ENCODE data around the gene EEIG1. TPM values are rescaled to one million over a fixed set of nuclear protein-coding genes. Genes with fewer than 3 reads are reported as not detected.
A peak's percentile ranks its signal among the peaks of the same experiment; 100 is the strongest.

The EEIG1 gene
- total and polyA plus RNA-seq, 2 experiments from 2014 or later, result 6.1 to 9.3 TPM

DNA sequence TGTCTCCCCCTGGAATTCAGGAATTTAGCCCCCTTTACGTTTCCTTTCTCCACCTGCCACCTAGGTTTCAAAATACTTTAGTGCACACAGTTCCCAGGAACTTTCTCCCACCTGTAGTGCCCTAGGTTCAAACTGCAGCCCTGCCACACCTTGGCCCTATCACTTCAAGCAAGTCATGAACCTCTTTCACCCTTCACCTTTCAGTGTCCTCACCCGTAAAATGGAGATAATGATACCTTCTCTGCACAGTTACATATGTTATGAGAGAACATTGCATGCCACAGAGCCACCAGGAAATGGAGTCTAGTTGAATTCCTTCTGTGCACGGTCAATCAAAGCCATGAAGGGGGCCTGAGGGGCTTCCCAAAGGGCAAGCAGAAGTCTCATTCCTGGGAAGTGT lies 9.8 kb upstream of the EEIG1 start:
- Histone ChIP-seq H3K36me3 (ENCODE audit: low read depth) (no peaks in the 10 kb centered on the region), H3K4me1 (ENCODE audit: insufficient read depth) (no peaks in the 10 kb centered on the region), H3K9ac (no peak overlapping the region), H3K27me3 (replicated peaks; ENCODE audit: insufficient read depth) (no peaks in the 10 kb centered on the region), H3K4me3 (no peak overlapping the region), H3K9me3 (ENCODE audit: low read depth) (no peaks in the 10 kb centered on the region), H3K4me2 (ENCODE audit: unreplicated experiment) (no peak overlapping the region), H3K9me2 (ENCODE audit: insufficient read depth) (no peaks in the 10 kb centered on the region), H3F3A (ENCODE audit: insufficient read depth) (peaks cover 8% of the 10 kb centered on the region; the same call in 1 of the 2 replicates), H3K79me2 (ENCODE audit: insufficient read depth) (no peaks in the 10 kb centered on the region), H2AFZ (no peak overlapping the region), H3K27ac (no peak overlapping the region), H4K20me1 (ENCODE audit: insufficient read depth) (no peaks in the 10 kb centered on the region)
- DNase-seq, result no peak
- in situ Hi-C loops (cut with MboI), result no loop called here
- TF ChIP-seq EZH2 (IDR thresholded peaks at IDR 0.05; ENCODE audit: insufficient read depth, poor library complexity, severe bottlenecking), result no peak
- 76 to 79% methylated on average over 3 of the region's 3 CpGs for WGBS, 2 experiments (ENCODE audit: low coverage in 1 of 2, low lambda C conversion rate in 2 of 2, missing lambda C conversion rate in 2 of 2)

GRCh38 chr9:127989094-127989493 lies 8.3 kb upstream of the EEIG1 start:
- no peaks in the 10 kb centered on the region for H3K4me1 ChIP-seq (ENCODE audit: insufficient read depth)
- H3K27ac ChIP-seq, result no peak overlapping the region
- H3F3A ChIP-seq (ENCODE audit: insufficient read depth), result peaks cover 8% of the 10 kb centered on the region; the same call in 1 of the 2 replicates
- DNase-seq, result no peak
- no peak overlapping the region for H2AFZ ChIP-seq
- H3K9me3 ChIP-seq (ENCODE audit: low read depth), result no peaks in the 10 kb centered on the region
- H3K9ac ChIP-seq, result no peak overlapping the region
- H3K27me3 ChIP-seq (replicated peaks; ENCODE audit: insufficient read depth), result no peaks in the 10 kb centered on the region
- no peaks in the 10 kb centered on the region for H3K36me3 ChIP-seq (ENCODE audit: low read depth)
- no peaks in the 10 kb centered on the region for H3K79me2 ChIP-seq (ENCODE audit: insufficient read depth)
- H3K9me2 ChIP-seq (ENCODE audit: insufficient read depth), result no peaks in the 10 kb centered on the region
- WGBS, 2 experiments (ENCODE audit: low coverage in 1 of 2, low lambda C conversion rate in 2 of 2, missing lambda C conversion rate in 2 of 2), result 91 to 97% methylated on average over 4 of the region's 4 CpGs
- TF ChIP-seq EZH2phosphoT487 (IDR thresholded peaks at IDR 0.05; ENCODE audit: insufficient read depth, low read depth) (no peak), EZH2 (IDR thresholded peaks at IDR 0.05; ENCODE audit: insufficient read depth, poor library complexity, severe bottlenecking) (no peak)
- no peak overlapping the region for H3K4me3 ChIP-seq
- no peaks in the 10 kb centered on the region for H4K20me1 ChIP-seq (ENCODE audit: insufficient read depth)
- in situ Hi-C loops (cut with MboI), result no loop called here
- no peak overlapping the region for H3K4me2 ChIP-seq (ENCODE audit: unreplicated experiment)

GRCh38 chr9:127987103-127987614 lies 6.4 kb upstream of the EEIG1 start:
- DNase-seq, result peak; percentile 87
- H4K20me1 ChIP-seq (ENCODE audit: insufficient read depth), result no peaks in the 10 kb centered on the region
- H3K4me3 ChIP-seq, result no peak overlapping the region
- no peaks in the 10 kb centered on the region for H3K36me3 ChIP-seq (ENCODE audit: low read depth)
- no peak overlapping the region for H3K4me2 ChIP-seq (ENCODE audit: unreplicated experiment)
- H3K9me3 ChIP-seq (ENCODE audit: low read depth), result no peaks in the 10 kb centered on the region
- no peaks in the 10 kb centered on the region for H3K27me3 ChIP-seq (replicated peaks; ENCODE audit: insufficient read depth)
- H3K79me2 ChIP-seq (ENCODE audit: insufficient read depth), result no peaks in the 10 kb centered on the region
- H3K4me1 ChIP-seq (ENCODE audit: insufficient read depth), result no peaks in the 10 kb centered on the region
- H3F3A ChIP-seq (ENCODE audit: insufficient read depth), result peaks cover 8% of the 10 kb centered on the region; the same call in 1 of the 2 replicates
- H3K9ac ChIP-seq, result no peak overlapping the region
- no peaks in the 10 kb centered on the region for H3K9me2 ChIP-seq (ENCODE audit: insufficient read depth)
- TF ChIP-seq EZH2 (IDR thresholded peaks at IDR 0.05; ENCODE audit: insufficient read depth, poor library complexity, severe bottlenecking) (no peak), EZH2phosphoT487 (IDR thresholded peaks at IDR 0.05; ENCODE audit: insufficient read depth, low read depth) (no peak)
- H2AFZ ChIP-seq, result no peak overlapping the region
- in situ Hi-C loops (cut with MboI), result no loop called here
- 53 to 55% methylated on average over 9 of the region's 9 CpGs for WGBS, 2 experiments (ENCODE audit: low coverage in 1 of 2, low lambda C conversion rate in 2 of 2, missing lambda C conversion rate in 2 of 2)
- H3K27ac ChIP-seq, result peak overlapping the region; percentile 42

- WGBS, 2 experiments (ENCODE audit: low coverage in 1 of 2, low lambda C conversion rate in 2 of 2, missing lambda C conversion rate in 2 of 2), result 80 to 83% methylated on average over 3 of the region's 3 CpGs
Observed at GRCh38 chr9:127985011-127985410, 4.2 kb upstream of the EEIG1 start.

More at GRCh38 chr9:127985011-127985410, 4.2 kb upstream of the EEIG1 start:
- H3K79me2 ChIP-seq (ENCODE audit: insufficient read depth), result peaks cover 2% of the 10 kb centered on the region
- H3K4me1 ChIP-seq (ENCODE audit: insufficient read depth), result peaks cover 7% of the 10 kb centered on the region
- no peak overlapping the region for H2AFZ ChIP-seq
- H3K9ac ChIP-seq, result no peak overlapping the region
- no peaks in the 10 kb centered on the region for H3K36me3 ChIP-seq (ENCODE audit: low read depth)
- H3K27me3 ChIP-seq (replicated peaks; ENCODE audit: insufficient read depth), result no peaks in the 10 kb centered on the region
- H3K9me3 ChIP-seq (ENCODE audit: low read depth), result no peaks in the 10 kb centered on the region
- no peaks in the 10 kb centered on the region for H3K9me2 ChIP-seq (ENCODE audit: insufficient read depth)
- H3K4me2 ChIP-seq (ENCODE audit: unreplicated experiment), result no peak overlapping the region
- no peak overlapping the region for H3K27ac ChIP-seq
- TF ChIP-seq EZH2 (IDR thresholded peaks at IDR 0.05; ENCODE audit: insufficient read depth, poor library complexity, severe bottlenecking) (no peak), EZH2phosphoT487 (IDR thresholded peaks at IDR 0.05; ENCODE audit: insufficient read depth, low read depth) (no peak)
- H3K4me3 ChIP-seq, result no peak overlapping the region
- no peak for DNase-seq
- no peaks in the 10 kb centered on the region for H4K20me1 ChIP-seq (ENCODE audit: insufficient read depth)
- in situ Hi-C loops (cut with MboI), result no loop called here
- H3F3A ChIP-seq (ENCODE audit: insufficient read depth), result peaks cover 8% of the 10 kb centered on the region; the same call in 1 of the 2 replicates

Data from GM23248 (cell line).